ENCODE data around the gene RRP9.
A peak's percentile ranks its signal among the peaks of the same experiment; 100 is the strongest.
"Not testable (repeated sequence)": the region's sequence is repeated elsewhere in the genome, so short reads cannot be mapped to it uniquely, and the experiment has no call there.

Gene RRP9

GRCh38 chr3:51941798-51942602 is at the start of gene RRP9, which contains the start of gene PARP3:
TSS of gene RRP9 (minus strand) at chr3:51941904. CDS start at chr3:51941867, 37 bp downstream.
TSS of gene PARP3 (plus strand) at chr3:51942363. CDS start at chr3:51943356, 993 bp downstream.
- peak; percentile 100 for DNase-seq (ENCODE audit: low spot score)

GRCh38 chr3:51990501-51990971 is 48.8 kb upstream of the RRP9 start:
- DNase-seq (ENCODE audit: low spot score), result not testable (repeated sequence)

GRCh38 chr3:51988286-51989146 is 46.8 kb upstream of the RRP9 start:
- DNase-seq (ENCODE audit: low spot score), result no peak

- no peak for DNase-seq (ENCODE audit: low spot score)
Observed at GRCh38 chr3:51987568-51987967, 45.9 kb upstream of the RRP9 start.

GRCh38 chr3:51986010-51986947 is 44.6 kb upstream of the RRP9 start:
- no peak for DNase-seq (ENCODE audit: low spot score)

- no peak for DNase-seq (ENCODE audit: low spot score)
Observed at GRCh38 chr3:51985063-51985462, 43.4 kb upstream of the RRP9 start.

- DNase-seq (ENCODE audit: low spot score), result no peak
Observed at GRCh38 chr3:51984269-51984647, 42.6 kb upstream of the RRP9 start.

GRCh38 chr3:51983578-51984268 is 42.0 kb upstream of the RRP9 start:
- no peak for DNase-seq (ENCODE audit: low spot score)

- peak; percentile 80 for DNase-seq (ENCODE audit: low spot score)
Observed at GRCh38 chr3:51982838-51983577, 41.3 kb upstream of the RRP9 start, which contains the start of gene ACY1. TSS of gene ACY1 (plus strand) at chr3:51983535. CDS start at chr3:51984065, 530 bp downstream.

- DNase-seq (ENCODE audit: low spot score), result no peak
Observed at GRCh38 chr3:51982352-51982837, 40.7 kb upstream of the RRP9 start.

GRCh38 chr3:51980253-51980652 is 38.5 kb upstream of the RRP9 start:
- no peak for DNase-seq (ENCODE audit: low spot score)

GRCh38 chr3:51978143-51978502 is 36.4 kb upstream of the RRP9 start:
- no peak for DNase-seq (ENCODE audit: low spot score)

GRCh38 chr3:51977446-51978142 is 35.9 kb upstream of the RRP9 start:
- DNase-seq (ENCODE audit: low spot score), result no peak

- DNase-seq (ENCODE audit: low spot score), result peak; percentile 82
Observed at GRCh38 chr3:51975852-51976549, 34.3 kb upstream of the RRP9 start.

GRCh38 chr3:51974963-51975851 is 33.5 kb upstream of the RRP9 start, which contains the start of gene ABHD14A:
TSS of gene ABHD14A (plus strand) at chr3:51975064. CDS start at chr3:51975136, 72 bp downstream.
- peak; percentile 76 for DNase-seq (ENCODE audit: low spot score)

- no peak for DNase-seq (ENCODE audit: low spot score)
Observed at GRCh38 chr3:51974277-51974962, 32.7 kb upstream of the RRP9 start.

GRCh38 chr3:51971350-51971749 is 29.6 kb upstream of the RRP9 start:
- DNase-seq (ENCODE audit: low spot score), result no peak

Data from globus pallidus (tissue), 1 donor.